KBM-7 (cell line): Measurements from ENCODE around the gene TMEM131.
"Not testable (repeated sequence)": the region's sequence is repeated elsewhere in the genome, so short reads cannot be mapped to it uniquely, and the experiment has no call there.

ENCODE experiments used
- DNase-seq: peaks from one replicate; pipeline ENCODE4 v3.0.0-alpha.2; 2015
- in situ Hi-C: fragments of 300-500 bp; cut with MboI; formaldehyde crosslinking; loops from 2 replicates; pipeline ENCODE4 v1.14.3; 2020; ENCODE audit warnings: low sequenced_read_pairs, low pct_unique_long_range_greater_than_20kb, mixed read lengths

TMEM131 gene

DNA sequence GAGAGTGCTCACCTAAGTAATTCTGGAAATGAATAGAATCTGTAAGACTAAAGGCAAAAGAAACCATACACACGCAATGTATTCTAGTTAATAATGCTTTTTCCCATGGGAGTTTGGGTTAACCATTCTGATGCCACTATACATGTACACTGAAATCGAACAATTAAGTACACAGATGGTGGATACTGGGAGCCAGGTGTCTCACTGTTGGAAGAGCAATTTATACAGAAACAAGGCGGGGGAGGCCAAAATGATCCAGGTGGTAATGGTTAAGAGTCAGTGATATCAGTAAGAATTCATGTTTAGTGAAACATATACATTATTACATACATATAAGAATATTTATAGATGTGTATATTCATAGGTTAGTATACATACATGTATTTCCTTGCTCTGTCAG lies 67.2 kb downstream of the TMEM131 start:
- DNase-seq, result no peak
- in situ Hi-C loops, result no loop called here

DNA sequence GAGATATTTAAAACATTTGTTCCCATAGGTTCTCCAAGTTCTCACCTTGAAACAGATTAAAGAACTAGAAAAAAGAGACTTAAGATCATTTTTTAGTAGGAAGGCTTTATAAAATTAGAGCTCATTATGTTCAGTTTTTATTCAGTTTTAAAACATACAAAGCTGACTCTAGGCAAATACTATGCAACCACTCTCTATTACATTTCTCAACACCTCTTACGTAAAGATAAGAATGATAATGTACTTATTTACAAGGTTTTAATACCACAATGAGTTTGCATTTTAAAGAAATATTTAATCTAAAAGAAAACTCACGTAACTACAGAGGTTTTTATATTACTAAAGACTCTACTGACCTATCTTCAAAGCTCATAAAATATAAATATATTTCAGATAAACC lies 68.8 kb downstream of the TMEM131 start:
- no peak for DNase-seq

DNA sequence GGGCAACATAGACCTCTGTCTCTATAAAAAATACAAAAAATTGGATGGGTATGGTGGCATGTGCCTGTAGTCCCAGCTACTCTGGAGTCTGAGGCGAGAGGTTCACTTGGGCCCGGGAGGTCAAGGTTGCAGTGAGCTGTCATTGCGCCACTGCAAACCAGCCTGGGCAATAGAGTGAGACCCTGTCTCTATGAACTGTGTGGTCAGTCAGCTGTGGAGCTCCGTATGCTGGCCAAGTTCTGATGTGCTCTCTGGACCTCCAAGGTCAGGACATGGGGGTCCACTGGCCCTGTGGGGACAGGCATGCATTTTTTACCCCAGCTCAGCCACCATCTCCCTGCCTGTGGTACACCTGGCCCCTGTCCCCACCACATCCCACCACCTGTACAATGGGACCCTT lies 71.6 kb downstream of the TMEM131 start:
- in situ Hi-C loops, result no loop called here
- no peak for DNase-seq

More for the DNA sequence above, 68.8 kb downstream of the TMEM131 start:
- in situ Hi-C loops, result no loop called here

DNA sequence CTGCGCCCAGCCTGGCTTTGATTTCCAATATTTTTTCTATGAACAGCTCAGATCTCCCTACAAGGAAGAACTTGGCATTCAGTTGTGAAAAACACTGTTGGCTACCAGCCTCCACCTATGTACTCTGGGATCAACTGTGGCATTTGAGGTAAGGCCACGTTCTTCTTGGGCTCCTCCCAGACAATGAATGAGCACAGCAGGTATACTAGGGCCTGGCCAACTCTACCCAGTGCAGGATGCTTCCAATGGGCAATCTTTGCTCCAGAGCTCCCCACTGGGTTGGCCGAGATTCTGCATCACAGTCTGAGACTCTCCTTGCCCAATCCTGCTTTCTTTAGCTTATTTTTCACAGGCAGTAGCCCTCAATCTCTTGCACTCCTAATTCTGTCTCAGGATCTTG lies 75.9 kb downstream of the TMEM131 start:
- DNase-seq, result no peak
- in situ Hi-C loops, result no loop called here

DNA sequence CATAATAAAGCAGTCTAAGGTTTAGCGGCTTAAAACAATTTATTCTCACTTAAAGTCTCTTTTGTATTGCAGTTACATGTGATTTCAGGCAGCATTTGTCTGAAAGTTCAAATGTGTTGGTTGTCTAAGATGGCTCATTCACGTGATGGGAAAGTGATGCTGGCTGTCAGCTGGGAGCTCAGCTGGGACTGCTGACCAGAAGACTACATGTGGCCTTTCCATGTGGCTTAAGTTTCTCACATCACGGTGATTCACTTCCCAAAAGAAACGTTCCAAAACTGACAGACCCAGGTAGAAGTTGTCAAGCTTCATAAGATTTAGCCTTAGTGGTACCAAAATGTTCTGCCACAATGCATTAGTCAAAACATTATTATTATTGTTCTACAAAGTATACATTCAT lies 76.9 kb downstream of the TMEM131 start:
- in situ Hi-C loops, result no loop called here
- DNase-seq, result no peak

DNA sequence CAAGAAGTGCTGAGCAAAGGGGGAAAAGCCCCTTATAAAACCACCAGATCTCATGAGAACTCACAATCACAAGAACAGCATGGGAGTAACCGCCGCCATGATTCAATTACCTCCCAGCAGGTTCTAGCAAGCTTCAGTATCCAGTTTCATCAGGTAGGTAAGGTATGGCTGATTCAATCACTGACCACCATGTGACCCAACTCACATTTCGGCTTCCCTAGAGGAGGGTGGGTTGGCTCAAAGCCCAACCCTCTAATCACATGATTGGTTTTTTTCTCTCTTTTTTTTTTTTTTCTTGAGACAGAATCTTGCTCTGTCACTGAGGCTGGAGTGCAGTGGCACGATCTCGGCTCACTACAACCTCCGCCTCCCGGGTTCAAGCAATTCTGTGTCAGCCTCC lies 78.1 kb downstream of the TMEM131 start:
- in situ Hi-C loops, DNase-seq: not testable (repeated sequence)

DNA sequence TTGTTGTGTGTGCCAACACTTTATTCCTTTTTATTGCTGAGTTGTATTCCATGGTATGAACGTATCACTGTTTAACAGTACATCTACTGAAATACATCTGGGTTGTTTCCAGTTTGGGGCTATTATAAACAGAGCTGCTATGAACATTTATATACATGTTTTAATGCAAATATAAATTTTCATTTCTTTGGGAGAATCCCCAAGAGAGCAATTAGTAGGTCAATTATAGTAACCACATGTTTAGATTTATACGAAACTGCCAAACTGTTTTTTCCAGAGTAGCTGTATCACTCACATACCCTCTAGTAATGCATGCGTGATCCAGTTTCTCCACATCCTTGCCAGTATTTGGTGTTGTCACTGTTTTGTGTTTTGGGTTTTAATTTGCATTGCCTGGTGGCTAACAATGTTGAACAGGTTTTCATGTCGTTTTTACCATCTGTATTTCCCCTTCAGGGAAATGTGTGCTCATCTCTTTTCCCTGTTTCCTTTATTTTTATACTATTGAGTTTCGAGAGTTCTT lies 81.0 kb downstream of the TMEM131 start:
- DNase-seq, result no peak
- in situ Hi-C loops, result no loop called here

DNA sequence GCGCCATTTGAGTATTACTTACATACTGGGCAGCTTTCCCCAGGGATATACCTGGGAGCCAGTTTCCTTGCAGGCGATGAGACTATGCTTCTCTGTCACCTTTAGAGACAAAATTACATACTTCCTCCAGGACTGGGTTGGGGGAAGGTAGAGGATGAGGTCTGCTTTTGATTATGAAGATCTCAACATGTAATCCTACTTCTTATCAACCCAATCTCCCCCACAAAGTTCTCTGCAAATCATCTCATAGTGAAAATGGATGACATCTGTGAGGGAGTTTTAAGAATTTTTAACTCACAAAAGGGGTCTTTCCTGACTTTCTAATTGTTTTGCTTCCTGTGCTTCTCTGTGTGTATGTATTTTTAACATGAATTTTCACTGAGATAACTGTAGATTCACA lies 81.9 kb downstream of the TMEM131 start:
- no peak for DNase-seq
- in situ Hi-C loops, result no loop called here

DNA sequence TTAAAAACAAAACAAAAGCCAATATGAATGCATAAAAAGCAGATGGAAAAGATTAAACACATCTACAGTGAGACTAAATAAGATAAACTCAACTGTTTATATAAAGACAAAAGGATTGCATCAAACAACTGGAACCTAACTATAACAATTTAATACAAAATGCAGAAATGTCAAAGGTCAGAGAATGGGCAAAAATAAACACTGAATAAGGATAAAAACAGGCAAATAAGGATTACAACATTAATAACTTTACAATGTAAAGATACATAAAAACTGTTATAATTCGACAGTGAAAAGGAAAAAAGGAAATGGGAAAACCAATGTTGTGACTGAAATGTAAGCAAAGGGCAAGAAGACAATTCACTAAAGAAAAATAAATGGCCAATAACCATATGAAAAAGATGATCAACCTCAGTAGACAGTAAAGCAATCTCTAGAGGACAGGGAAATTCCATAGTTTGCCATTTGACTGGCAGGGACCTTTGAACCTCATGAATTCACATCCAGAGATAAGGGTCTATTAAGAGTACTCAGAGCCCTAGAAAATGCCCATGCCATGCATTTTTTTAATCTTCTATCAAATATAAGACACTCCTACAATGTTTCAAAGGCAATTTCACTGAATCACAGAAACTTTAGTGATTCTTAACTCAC lies 83.7 kb downstream of the TMEM131 start:
- DNase-seq, result no peak
- in situ Hi-C loops, result no loop called here

DNA sequence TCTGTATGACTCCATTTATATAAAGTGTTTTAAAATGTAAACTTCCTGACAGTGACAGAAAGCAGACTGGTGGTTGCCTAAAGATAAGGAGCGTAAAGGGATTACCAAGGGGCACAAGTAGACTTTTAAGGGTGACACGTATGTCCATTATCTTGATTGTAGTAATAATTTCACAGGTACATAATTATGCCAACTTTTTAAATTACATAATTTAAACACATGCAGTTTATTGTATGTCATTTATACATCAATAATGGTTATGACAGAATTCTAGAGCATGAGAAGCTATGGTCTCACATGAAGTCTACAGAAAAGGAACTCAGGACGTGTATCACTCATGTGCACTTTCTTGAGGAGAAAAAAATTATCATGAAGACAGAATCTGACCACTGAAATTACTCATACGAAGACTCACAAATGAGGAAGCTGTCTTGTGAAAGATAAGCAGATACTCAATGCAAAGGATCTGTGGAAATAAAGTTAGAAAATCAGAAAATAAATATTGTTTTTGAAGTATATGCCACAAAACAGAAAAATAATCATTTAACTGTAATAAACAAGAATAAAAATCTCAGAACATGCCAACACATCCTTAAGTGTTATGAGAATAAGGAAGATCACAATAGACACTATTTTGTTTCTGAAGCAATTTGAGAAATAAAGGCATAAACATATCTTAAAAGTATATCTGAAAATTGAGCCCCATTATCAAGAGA lies 84.4 kb downstream of the TMEM131 start:
- peak; percentile 76 for DNase-seq
- in situ Hi-C loops, result no loop called here

DNA sequence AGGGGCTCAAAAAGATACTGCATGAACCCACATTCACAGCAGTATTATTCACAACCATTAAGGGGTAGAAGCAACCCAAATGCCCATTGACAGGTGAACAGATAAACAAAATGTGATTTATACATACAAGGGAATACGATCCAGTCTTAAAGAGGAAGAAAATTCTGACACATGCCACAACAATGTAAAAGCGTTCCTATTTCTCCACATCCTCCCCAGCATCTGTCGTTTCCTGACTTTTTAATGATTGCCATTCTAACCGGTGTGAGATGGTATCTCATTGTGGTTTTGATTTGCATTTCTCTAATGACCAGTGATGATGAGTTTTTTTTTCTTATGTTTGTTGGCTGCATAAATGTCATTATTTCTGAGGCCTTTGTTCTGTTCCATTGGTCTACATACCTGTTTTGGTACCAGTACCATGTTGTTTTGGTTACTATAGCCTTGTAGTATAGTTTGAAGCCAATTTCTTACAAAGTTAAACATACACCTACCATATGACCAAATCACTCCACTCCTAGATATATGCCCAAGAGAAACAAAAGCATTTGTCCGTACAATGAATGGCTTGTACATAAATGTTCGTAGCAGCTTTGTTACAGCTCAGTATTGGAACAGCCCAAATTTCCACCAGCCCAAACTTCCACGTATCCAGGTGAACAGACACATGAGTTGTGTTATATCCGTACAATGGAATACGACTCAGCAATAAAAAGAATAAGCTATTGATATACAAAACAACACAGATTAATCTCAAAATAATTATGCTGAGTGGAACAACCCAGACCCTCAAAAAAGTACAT lies 85.1 kb downstream of the TMEM131 start:
- DNase-seq, result peak; percentile 52
- in situ Hi-C loops, result no loop called here

DNA sequence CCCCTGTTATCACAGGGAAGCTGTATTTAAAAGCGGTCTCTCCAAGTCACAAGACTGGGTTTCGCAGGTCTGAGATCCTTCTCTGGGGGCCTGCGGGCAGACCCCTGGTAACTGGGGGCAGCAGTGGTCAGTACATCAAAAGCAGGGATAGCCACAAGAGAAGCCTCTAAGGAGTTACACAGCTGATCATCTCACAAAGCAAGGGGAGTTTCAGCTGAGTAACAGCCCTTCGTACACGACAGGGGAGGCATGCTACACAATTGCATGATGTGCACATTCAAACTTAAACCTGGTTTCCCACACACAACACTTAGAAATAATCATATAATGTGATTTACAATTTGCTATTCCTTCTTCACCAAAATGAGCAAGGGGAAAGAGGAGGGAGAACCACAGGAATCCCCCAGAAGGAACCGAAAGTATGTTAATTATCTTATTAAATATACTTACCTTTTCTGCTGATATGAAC lies 87.5 kb downstream of the TMEM131 start:
- in situ Hi-C loops, result no loop called here

DNA sequence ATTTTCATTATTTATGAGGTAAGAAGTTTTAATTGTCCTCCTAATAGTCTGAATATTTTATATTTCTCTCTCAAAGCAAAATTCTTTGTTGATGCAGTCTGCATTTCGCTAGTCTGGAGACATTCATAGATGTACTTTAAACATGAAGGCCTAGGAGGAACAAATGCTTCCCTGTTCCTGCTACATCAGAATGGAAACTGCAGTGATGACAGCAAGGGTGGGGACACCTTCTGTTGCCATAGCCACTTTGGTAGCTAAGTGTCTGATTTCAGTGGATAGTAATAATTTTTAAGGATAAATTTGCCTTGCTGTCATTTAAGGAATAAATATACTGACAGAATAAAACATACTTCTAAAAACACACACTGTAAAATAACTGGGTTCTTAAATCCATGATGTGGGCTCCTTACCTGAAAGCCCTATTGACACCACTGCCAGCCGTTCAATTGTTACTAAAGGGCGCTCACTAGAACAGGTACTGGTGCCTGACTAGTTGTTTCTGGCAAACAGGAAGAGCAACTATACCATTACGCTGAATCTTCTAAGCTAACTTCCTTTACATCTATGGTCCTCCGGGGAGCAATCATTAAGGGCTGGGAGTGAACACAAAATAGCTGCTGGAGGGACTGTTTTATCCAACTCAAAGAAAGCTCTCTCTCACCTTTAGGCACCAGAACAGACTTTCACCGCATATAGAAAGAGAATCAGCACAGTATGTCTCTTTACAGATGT lies 88.2 kb downstream of the TMEM131 start:
- no peak for DNase-seq
- in situ Hi-C loops, result no loop called here

More for the DNA sequence above, 87.5 kb downstream of the TMEM131 start:
- DNase-seq, result no peak

DNA sequence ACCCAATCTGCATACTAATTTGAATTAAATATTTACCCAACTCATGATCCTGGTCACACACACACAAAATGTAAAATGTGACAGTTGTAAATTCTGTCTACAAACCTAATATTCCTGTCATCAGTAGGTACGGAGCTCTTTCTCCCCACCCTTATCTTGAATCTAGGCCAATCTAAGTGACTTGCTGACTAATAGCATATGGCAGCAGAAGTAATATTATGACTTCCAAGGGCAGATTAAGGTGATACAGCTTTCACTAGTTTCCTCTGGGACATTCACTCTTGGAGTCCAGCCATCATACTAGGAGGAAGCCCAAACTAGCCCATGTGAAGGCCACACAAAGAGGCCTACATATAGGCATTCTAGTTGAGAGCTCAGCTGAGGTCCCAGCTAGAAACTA lies 89.4 kb downstream of the TMEM131 start:
- DNase-seq, result no peak
- in situ Hi-C loops, result no loop called here

DNA sequence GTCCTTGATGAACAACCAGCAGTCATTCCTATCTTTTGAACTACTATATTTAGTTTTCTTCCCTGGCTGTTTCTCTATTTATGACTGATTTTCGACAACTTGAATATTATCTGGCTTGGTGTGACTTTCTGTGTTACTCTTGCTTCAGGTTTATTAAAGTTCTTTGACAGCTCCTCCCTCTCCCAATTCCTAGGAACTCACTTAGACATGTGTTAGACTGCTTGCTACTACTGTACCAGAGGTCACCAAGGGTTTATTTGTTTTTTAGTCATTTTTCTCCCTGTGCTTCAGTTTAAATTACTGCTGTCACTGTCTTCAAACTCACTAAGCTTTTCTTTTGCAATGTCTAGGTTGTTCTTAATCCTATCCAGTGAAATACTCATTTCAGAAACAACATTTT lies 90.5 kb downstream of the TMEM131 start:
- in situ Hi-C loops, result no loop called here
- no peak for DNase-seq

DNA sequence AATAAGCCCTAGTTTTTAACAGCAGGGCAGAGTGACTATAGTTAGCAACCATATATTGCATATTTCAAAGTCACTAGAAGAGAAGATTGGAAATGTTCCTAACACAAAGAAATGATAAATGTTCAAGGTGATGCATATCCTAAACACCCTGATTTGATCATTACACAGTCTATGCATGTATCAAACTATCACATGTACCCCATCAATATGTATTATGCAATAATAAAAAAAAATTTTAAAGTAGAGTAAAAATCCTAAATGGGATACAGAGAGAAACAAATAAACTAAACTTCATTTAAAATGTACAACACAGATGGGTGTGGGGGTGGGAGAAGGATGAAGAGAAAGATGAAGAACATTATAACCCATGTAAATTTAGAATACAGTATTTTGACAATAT lies 93.9 kb downstream of the TMEM131 start:
- in situ Hi-C loops, result no loop called here
- DNase-seq, result no peak

DNA sequence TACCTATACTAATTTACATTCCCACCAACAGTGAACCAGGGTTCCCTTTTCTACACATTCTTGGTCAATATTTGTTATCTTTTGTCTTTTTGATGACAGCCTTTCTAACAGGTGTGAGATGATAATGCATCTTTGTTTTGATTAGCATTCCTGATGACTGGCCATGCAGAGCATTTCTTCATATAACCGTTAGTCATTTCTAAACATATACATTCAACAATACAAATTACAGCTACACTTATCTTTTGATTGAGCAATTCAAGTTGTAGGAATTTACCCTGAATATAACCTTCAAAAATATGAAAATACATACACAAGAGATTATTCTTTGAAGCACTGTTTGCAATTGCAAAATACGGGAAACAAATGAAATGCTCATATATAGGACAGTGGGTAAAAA lies 94.9 kb downstream of the TMEM131 start:
- in situ Hi-C loops, result no loop called here

DNA sequence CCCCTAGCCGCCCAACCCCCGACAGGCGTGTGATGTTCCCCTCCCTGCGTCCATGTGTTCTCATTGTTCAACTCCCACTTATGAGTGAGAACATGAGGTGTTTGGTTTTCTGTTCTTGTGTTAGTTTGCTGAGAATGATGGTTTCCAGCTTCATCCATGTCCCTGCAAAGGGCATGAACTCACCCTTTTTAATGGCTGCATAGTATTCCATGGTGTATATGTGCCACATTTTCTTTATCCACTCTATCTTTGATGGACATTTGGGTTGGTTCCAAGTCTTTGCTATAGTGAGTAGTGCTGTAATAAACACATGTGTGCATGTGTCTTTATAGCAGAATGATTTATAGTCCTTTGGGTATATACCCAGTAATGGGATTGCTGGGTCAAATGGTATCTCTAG lies 102.7 kb downstream of the TMEM131 start:
- not testable (repeated sequence) for DNase-seq

More for the DNA sequence above, 94.9 kb downstream of the TMEM131 start:
- DNase-seq, result no peak

DNA sequence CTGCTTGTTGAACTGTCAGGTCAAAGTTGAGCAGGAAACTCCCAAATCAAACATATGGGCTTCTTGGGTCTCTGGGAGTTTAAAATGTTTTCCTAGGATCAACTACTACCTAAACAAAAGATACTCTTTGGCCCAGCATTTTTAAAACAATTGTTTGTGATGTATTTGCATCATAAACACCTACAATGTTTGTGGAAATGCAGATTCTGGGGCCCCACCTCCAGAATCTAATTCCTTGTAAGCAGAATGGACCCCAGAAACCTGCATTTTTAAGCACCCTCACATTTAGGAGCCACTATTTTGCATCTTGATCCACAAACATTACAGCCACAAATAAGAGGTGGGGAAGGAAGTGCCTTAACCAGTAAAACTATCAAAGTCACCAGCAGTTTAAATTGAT lies 104.1 kb downstream of the TMEM131 start:
- DNase-seq, result no peak
- in situ Hi-C loops, result no loop called here

More for the DNA sequence above, 102.7 kb downstream of the TMEM131 start:
- in situ Hi-C loops, result not testable (repeated sequence)
